MG63 (cell line): ENCODE results near the gene DLGAP1. TPM values are rescaled to one million over a fixed set of nuclear protein-coding genes. Genes with fewer than 3 reads are reported as not detected.
A peak's percentile ranks its signal among the peaks of the same experiment; 100 is the strongest.

Experiments used
- DNase-seq: peaks from one replicate; pipeline ENCODE4 v3.0.0-alpha.2; 2020
- H3K27me3 ChIP-seq: fragments of 250-450 bp; sonication (Bioruptor Pico); 2 replicates; pipeline ENCODE4 v1.5.1; 2020; ENCODE audit warnings: mild to moderate bottlenecking, moderate library complexity
- H3K36me3 ChIP-seq: fragments of 250-450 bp; sonication (Bioruptor Pico); 2 replicates; pipeline ENCODE4 v1.5.1; 2020; ENCODE audit warnings: mild to moderate bottlenecking, moderate library complexity
- H3K4me3 ChIP-seq: fragments of 250-450 bp; sonication (Bioruptor Pico); 2 replicates; pipeline ENCODE4 v1.5.1; 2020; ENCODE audit warnings: mild to moderate bottlenecking, moderate library complexity
- H3K9me3 ChIP-seq: fragments of 250-450 bp; sonication (Bioruptor Pico); 2 replicates; pipeline ENCODE4 v1.5.1; 2020; ENCODE audit warnings: mild to moderate bottlenecking, moderate library complexity
- total RNA-seq: library from RNA; depleted of rRNA; stranded (reverse); fragments of >200 nt; shearing (Covaris generic); gene quantifications from 2 replicates; pipeline ENCODE4 v1.2.3, GENCODE V29; 2014; ENCODE audit warnings: low replicate concordance

Gene DLGAP1
- total RNA-seq, 1 experiment from 2014 or later, result 3.4 TPM

- H3K36me3 ChIP-seq, result no peaks in the 10 kb centered on the region
- H3K4me3 ChIP-seq, result no peak overlapping the region
- no peaks in the 10 kb centered on the region for H3K27me3 ChIP-seq
- no peak for DNase-seq
- H3K9me3 ChIP-seq, result no peaks in the 10 kb centered on the region
Measured at GRCh38 chr18:4270988-4271387, 184.1 kb downstream of the DLGAP1 start.

- DNase-seq, result no peak
- Histone ChIP-seq H3K9me3 (no peaks in the 10 kb centered on the region), H3K36me3 (no peaks in the 10 kb centered on the region), H3K27me3 (no peaks in the 10 kb centered on the region), H3K4me3 (no peak overlapping the region)
Measured at GRCh38 chr18:4270016-4270415, 185.1 kb downstream of the DLGAP1 start.

GRCh38 chr18:4267641-4268040 is 187.5 kb downstream of the DLGAP1 start:
- DNase-seq, result no peak
- Histone ChIP-seq H3K36me3 (no peaks in the 10 kb centered on the region), H3K27me3 (no peaks in the 10 kb centered on the region), H3K4me3 (no peak overlapping the region), H3K9me3 (no peaks in the 10 kb centered on the region)

GRCh38 chr18:4264347-4264791 is 190.7 kb downstream of the DLGAP1 start:
- no peaks in the 10 kb centered on the region for H3K9me3 ChIP-seq
- H3K27me3 ChIP-seq, result no peaks in the 10 kb centered on the region
- H3K36me3 ChIP-seq, result no peaks in the 10 kb centered on the region
- peak overlapping the region; percentile 14; the same call in 1 of the 2 replicates for H3K4me3 ChIP-seq
- DNase-seq, result peak; percentile 53

- no peaks in the 10 kb centered on the region for H3K27me3 ChIP-seq
- H3K9me3 ChIP-seq, result no peaks in the 10 kb centered on the region
- no peaks in the 10 kb centered on the region for H3K36me3 ChIP-seq
- no peak overlapping the region for H3K4me3 ChIP-seq
- no peak for DNase-seq
Measured at GRCh38 chr18:4260107-4260506, 195.0 kb downstream of the DLGAP1 start.

GRCh38 chr18:4256766-4257417 is 198.2 kb downstream of the DLGAP1 start:
- peak; percentile 5 for DNase-seq
- no peaks in the 10 kb centered on the region for H3K9me3 ChIP-seq
- H3K4me3 ChIP-seq, result 0 out of 2 replicates have a peak overlapping the region, but pooled peaks have one; percentile 9

GRCh38 chr18:4254840-4255239 is 200.3 kb downstream of the DLGAP1 start:
- Histone ChIP-seq H3K4me3 (no peak overlapping the region), H3K9me3 (no peaks in the 10 kb centered on the region), H3K27me3 (no peaks in the 10 kb centered on the region), H3K36me3 (no peaks in the 10 kb centered on the region)
- no peak for DNase-seq

More at GRCh38 chr18:4256766-4257417, 198.2 kb downstream of the DLGAP1 start:
- H3K36me3 ChIP-seq, result no peaks in the 10 kb centered on the region
- H3K27me3 ChIP-seq, result no peaks in the 10 kb centered on the region

GRCh38 chr18:4252829-4253228 is 202.3 kb downstream of the DLGAP1 start:
- H3K4me3 ChIP-seq, result no peak overlapping the region
- no peaks in the 10 kb centered on the region for H3K9me3 ChIP-seq
- no peaks in the 10 kb centered on the region for H3K27me3 ChIP-seq
- H3K36me3 ChIP-seq, result no peaks in the 10 kb centered on the region
- no peak for DNase-seq

- Histone ChIP-seq H3K4me3 (no peak overlapping the region), H3K27me3 (no peaks in the 10 kb centered on the region), H3K36me3 (no peaks in the 10 kb centered on the region), H3K9me3 (no peaks in the 10 kb centered on the region)
- DNase-seq, result no peak
Measured at GRCh38 chr18:4251873-4252272, 203.2 kb downstream of the DLGAP1 start.

- DNase-seq, result no peak
- Histone ChIP-seq H3K4me3 (no peak overlapping the region), H3K27me3 (no peaks in the 10 kb centered on the region), H3K36me3 (no peaks in the 10 kb centered on the region), H3K9me3 (no peaks in the 10 kb centered on the region)
Measured at GRCh38 chr18:4251206-4251605, 203.9 kb downstream of the DLGAP1 start.

GRCh38 chr18:4250141-4250540 is 205.0 kb downstream of the DLGAP1 start:
- no peak for DNase-seq
- no peaks in the 10 kb centered on the region for H3K27me3 ChIP-seq
- H3K4me3 ChIP-seq, result no peak overlapping the region

GRCh38 chr18:4248686-4249085 is 206.4 kb downstream of the DLGAP1 start:
- DNase-seq, result no peak
- H3K4me3 ChIP-seq, result no peak overlapping the region
- no peaks in the 10 kb centered on the region for H3K27me3 ChIP-seq
- H3K36me3 ChIP-seq, result no peaks in the 10 kb centered on the region
- no peaks in the 10 kb centered on the region for H3K9me3 ChIP-seq

More at GRCh38 chr18:4250141-4250540, 205.0 kb downstream of the DLGAP1 start:
- Histone ChIP-seq H3K9me3 (no peaks in the 10 kb centered on the region), H3K36me3 (no peaks in the 10 kb centered on the region)

GRCh38 chr18:4246374-4246773 is 208.7 kb downstream of the DLGAP1 start:
- no peaks in the 10 kb centered on the region for H3K27me3 ChIP-seq
- DNase-seq, result no peak
- no peaks in the 10 kb centered on the region for H3K9me3 ChIP-seq
- H3K36me3 ChIP-seq, result no peaks in the 10 kb centered on the region
- H3K4me3 ChIP-seq, result no peak overlapping the region

- Histone ChIP-seq H3K27me3 (no peaks in the 10 kb centered on the region), H3K4me3 (no peak overlapping the region), H3K9me3 (no peaks in the 10 kb centered on the region), H3K36me3 (no peaks in the 10 kb centered on the region)
- no peak for DNase-seq
Measured at GRCh38 chr18:4245456-4245855, 209.7 kb downstream of the DLGAP1 start.

GRCh38 chr18:4242431-4243161 is 212.5 kb downstream of the DLGAP1 start:
- Histone ChIP-seq H3K27me3 (no peaks in the 10 kb centered on the region), H3K4me3 (no peak overlapping the region), H3K36me3 (no peaks in the 10 kb centered on the region), H3K9me3 (no peaks in the 10 kb centered on the region)
- no peak for DNase-seq

GRCh38 chr18:4241090-4241617 is 214.0 kb downstream of the DLGAP1 start:
- Histone ChIP-seq H3K36me3 (no peaks in the 10 kb centered on the region), H3K4me3 (no peak overlapping the region), H3K9me3 (no peaks in the 10 kb centered on the region), H3K27me3 (no peaks in the 10 kb centered on the region)
- no peak for DNase-seq

GRCh38 chr18:4238966-4239365 is 216.1 kb downstream of the DLGAP1 start:
- Histone ChIP-seq H3K36me3 (no peaks in the 10 kb centered on the region), H3K27me3 (no peaks in the 10 kb centered on the region), H3K9me3 (no peaks in the 10 kb centered on the region), H3K4me3 (no peak overlapping the region)
- no peak for DNase-seq

- Histone ChIP-seq H3K9me3 (no peaks in the 10 kb centered on the region), H3K36me3 (no peaks in the 10 kb centered on the region), H3K27me3 (no peaks in the 10 kb centered on the region), H3K4me3 (no peak overlapping the region)
- DNase-seq, result no peak
Measured at GRCh38 chr18:4237664-4238041, 217.5 kb downstream of the DLGAP1 start.
